DLD1 (cell line): ENCODE data around the gene CREB5.
"Not testable (repeated sequence)": the region's sequence is repeated elsewhere in the genome, so short reads cannot be mapped to it uniquely, and the experiment has no call there.

Source experiments
- in situ Hi-C: cut with HindIII; loops from 2 replicates; pipeline ENCODE4 v1.10.0; 2017; ENCODE audit warnings: low sequenced_read_pairs

CREB5 gene

DNA sequence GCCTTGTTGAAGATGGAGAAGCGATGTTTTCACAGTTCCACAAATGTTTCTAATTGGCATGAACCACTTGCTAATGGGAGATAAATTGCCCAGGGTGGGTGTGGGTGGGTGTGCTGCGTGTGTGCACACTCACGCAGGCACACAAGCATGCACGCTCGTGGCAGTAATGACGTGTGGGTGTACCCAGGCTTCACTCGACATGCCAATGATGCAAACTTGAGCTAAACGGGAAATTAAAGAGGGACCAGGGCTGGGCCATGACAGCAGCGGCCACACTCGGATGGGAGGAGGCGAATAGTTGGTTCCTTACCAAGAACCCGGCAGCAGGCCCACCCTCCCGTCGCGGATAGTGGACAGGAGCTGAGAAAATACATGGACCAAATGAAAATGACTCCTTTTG, 386.0 kb downstream of the CREB5 start:
- in situ Hi-C loops = no loop called here

- in situ Hi-C loops = loop anchor here (5.0 kb wide), 1 partner anchor 52 kb away; no protein-coding TSS in a partner anchor
Measured at GRCh38 chr7:28799619-28800018, 387.3 kb downstream of the CREB5 start.

DNA sequence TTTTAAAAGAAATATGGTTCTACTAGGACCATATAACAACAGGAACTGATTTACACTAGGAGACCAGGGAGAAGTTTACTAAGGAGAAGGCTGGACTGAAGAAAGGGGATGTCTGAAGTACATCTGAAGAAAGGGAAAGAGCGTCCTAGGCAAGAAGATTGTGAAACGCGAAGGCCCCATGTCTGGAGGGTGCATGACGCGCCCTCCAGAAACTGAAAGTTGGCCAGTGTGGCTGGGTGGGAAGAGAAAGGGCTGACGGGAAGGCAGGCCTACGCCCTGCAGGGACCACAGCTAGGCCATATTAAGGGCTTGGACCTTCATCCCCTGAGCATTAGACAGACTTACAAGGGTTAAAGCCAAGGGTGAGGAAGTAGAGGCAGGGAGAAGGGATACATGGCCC, 387.8 kb downstream of the CREB5 start:
- in situ Hi-C loops = loop anchor here (5.0 kb wide), 1 partner anchor 53 kb away; no protein-coding TSS in a partner anchor

DNA sequence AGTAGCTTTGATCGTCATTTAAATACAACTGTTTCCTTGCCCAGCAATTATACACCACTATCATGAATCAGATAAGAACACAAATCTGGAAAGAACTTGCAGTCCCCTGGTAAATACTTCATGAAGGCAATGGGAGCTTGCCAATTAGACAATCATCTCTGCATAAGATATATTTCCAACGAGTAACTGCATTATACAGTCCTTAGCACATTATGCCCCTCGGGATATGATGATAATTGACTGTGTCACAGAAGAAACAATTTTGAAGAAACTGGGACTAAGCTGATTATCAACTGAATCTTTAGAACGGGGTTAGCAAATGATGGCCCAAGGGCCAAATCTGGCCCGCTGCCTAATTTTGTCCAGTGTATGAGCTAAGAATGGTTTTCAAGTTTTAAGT, 390.1 kb downstream of the CREB5 start:
- in situ Hi-C loops = loop anchor here (5.0 kb wide), 1 partner anchor 55 kb away; no protein-coding TSS in a partner anchor

GRCh38 chr7:28804157-28804556, 391.8 kb downstream of the CREB5 start:
- in situ Hi-C loops = loop anchor here (5.0 kb wide), 1 partner anchor 57 kb away; no protein-coding TSS in a partner anchor

DNA sequence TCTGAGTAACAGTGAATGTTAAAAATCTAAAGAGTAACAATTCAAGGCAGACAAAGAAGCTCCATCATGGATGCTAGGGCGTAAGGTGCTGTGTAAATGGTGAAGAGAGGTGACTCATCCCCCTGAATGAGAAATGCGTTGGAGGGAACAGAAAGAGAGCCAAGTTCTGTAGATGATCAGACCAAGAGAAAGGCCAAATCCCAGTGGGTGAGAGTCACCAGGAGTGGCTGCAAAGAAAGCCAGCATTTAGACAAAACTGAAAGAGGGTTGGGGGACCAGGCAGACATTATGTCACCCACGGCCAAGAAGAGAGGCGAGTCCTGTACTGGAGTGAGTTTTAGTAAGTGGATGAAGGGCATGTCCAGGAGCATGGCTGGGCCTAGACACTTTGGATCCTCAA, 392.7 kb downstream of the CREB5 start:
- in situ Hi-C loops = loop anchor here (5.0 kb wide), 1 partner anchor 58 kb away; no protein-coding TSS in a partner anchor

- in situ Hi-C loops = no loop called here
Measured at GRCh38 chr7:28806841-28807240, 394.5 kb downstream of the CREB5 start.

GRCh38 chr7:28807396-28807994, 395.2 kb downstream of the CREB5 start:
- in situ Hi-C loops = no loop called here

- in situ Hi-C loops = no loop called here
Measured at GRCh38 chr7:28808796-28809533, 396.6 kb downstream of the CREB5 start.

- in situ Hi-C loops = no loop called here
Measured at GRCh38 chr7:28811008-28811407, 398.7 kb downstream of the CREB5 start.

- in situ Hi-C loops = no loop called here
Measured at GRCh38 chr7:28811701-28812430, 399.5 kb downstream of the CREB5 start.

DNA sequence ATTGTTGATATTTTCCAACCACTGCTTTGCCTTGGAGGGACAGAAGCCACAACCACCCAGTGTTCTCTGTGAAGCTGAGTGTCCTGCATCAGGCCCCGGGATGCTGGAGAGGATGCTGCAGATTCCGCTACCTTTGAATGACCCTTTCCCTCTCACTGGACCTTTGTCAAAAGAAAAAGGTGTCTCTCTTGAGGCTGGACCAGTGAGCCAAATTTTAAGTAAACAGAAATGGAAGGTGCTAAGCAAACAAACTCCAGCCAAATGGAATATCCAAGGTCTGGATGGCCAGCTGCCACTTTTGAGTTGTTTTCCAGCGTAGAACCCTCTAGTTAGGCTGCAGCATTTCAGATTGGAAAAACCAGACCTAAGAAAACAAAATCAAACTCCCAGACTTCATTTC, 400.3 kb downstream of the CREB5 start:
- in situ Hi-C loops = no loop called here

GRCh38 chr7:28813243-28813962, 401.1 kb downstream of the CREB5 start:
- in situ Hi-C loops = no loop called here

DNA sequence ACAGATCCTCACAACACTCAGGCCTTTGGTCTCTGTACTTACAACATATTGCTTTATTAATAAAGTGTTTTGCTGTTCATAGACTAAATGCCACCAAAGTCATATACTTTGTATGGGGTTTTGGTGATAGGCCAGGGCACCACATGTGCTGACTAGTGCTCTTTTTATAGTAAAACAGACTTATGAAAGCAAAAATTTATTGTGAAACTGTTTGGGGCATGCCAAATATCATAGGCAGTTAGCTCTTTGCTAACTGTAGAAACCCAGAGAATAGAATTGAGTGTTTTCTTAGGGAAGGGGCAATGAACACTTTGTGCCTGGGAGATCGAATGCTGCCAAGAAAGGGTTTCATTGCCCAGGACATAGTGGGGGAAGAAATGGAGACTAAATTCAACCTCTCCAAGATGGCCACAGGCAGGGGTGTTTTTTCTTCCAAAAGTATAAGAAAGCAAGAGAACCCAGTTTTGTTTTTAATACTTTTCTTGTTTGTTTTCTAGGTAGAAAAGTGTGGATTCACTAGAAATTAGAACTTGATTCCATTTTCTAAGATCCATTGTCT, 403.1 kb downstream of the CREB5 start:
- in situ Hi-C loops = no loop called here

- in situ Hi-C loops = no loop called here
Measured at GRCh38 chr7:28815928-28816373, 403.6 kb downstream of the CREB5 start.

- in situ Hi-C loops = no loop called here
Measured at GRCh38 chr7:28818996-28819395, 406.7 kb downstream of the CREB5 start.

DNA sequence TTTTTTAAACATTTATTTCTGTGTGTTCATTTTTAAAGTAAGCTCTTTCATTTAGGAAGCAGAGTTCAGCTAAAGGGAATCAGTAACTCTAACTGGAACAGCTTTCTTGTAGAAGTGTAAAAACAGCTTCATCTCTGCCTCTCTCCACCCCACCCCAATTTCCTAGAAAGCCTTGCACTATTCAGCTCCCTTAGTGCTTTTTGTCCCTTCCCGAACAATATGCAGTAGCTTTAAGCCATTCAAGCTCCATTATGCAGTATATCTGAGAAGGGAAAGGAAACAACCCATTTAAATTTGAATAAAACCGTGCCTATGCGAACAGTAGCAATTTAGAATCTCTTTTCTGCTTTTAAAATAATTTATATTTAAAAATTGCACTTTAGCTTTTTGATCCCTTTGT, 411.3 kb downstream of the CREB5 start:
- in situ Hi-C loops = no loop called here

DNA sequence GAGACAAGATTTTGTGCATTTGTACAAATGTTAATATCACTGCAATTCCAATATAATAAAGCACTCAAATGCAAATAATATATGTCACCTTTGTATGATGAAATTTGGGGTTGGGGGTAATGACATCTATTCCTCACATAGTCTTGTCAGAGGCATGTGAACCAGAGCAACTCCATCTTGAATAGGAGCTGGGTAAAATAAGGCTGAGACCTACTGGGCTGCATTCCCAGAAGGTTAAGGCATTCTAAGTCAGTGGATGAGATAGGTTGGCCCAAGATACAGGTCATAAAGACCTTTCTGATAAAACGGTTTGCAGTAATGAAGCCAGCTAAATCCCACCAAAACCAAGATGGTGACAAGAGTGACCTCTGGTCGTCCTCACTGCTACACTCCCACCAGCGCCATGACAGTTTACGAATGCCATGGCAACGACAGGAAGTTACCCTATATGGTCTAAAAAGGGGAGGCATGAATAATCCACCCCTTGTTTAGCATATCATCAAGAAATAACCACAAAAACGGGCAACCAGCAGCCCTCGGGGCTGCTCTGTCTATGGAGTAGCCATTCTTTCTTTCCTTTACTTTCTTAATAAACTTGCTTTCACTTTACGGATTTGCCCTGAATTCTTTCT, 413.6 kb downstream of the CREB5 start:
- in situ Hi-C loops = not testable (repeated sequence)

DNA sequence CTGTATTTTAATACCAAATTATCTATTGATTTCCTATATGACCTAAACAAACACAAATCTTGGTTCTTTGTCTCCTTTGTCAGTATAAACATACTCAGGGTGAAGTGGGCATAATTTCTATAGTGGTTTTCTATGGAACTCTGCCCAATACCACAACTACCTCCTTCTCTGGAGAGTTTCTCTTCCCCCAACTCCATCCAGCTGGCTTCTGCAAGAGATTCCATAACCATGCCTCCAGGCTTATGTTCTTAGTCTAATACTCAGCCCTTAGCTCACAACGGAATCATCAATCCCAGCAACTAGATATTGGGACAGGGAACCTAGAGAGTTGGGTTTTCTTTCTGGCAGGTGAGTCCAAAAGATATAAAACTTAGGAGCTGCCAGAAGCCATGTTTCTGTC, 418.5 kb downstream of the CREB5 start:
- in situ Hi-C loops = no loop called here

DNA sequence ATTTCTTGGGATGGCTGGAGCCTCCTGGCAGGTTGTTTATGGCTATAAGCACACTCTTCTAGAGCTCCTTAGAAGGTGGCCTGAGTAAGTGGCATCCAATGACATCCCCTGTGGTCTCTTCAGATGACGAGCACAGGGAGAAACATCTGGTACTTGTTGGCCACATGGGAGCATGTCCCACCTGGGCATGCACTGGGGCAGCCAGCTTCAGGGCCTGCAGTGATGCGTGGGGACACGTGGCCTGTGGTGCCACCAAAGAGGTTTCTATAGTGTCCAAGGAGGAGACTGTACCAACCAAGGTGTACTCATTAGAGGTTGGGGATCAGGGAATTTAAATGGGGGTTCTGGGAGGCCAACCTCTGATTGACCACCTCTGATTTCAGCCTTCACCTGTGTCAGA, 420.4 kb downstream of the CREB5 start:
- in situ Hi-C loops = no loop called here
